Hepatocyte (in vitro differentiated cells): ENCODE results near the gene SYNJ2.

Experiments used
- CTCF ChIP-seq: fragments of 200-600 bp; sonication (generic); IDR thresholded peaks from 2 replicates; pipeline ENCODE4 v1.5.1; 2016; ENCODE audit warnings: antibody characterized with exemption, mild to moderate bottlenecking; ENCODE audit not compliant: poor library complexity
- EZH2phosphoT487 ChIP-seq: fragments of 200-600 bp; sonication (generic); IDR thresholded peaks from one replicate; pipeline ENCODE4 v1.6.1; 2018; ENCODE audit warnings: antibody characterized with exemption, mild to moderate bottlenecking, low read depth, moderate library complexity; ENCODE audit not compliant: unreplicated experiment, severe bottlenecking

- TF ChIP-seq CTCF (no peak), EZH2phosphoT487 (no peak)
Measured at GRCh38 chr6:158029668-158030230, 48.1 kb downstream of the SYNJ2 start.
